Measurements from ENCODE around the gene GALNT14. TPM values are rescaled to one million over a fixed set of nuclear protein-coding genes. Genes with fewer than 3 reads are reported as not detected.
"Not testable (repeated sequence)": the region's sequence is repeated elsewhere in the genome, so short reads cannot be mapped to it uniquely, and the experiment has no call there.

The GALNT14 gene
- total RNA-seq, 1 donor from 2014 or later = 7.0 TPM

GRCh38 chr2:30948857-30949256 is 189.4 kb downstream of the GALNT14 start:
- no peak for DNase-seq (ENCODE audit: low spot score)

GRCh38 chr2:30948130-30948529 is 190.1 kb downstream of the GALNT14 start:
- no peak for DNase-seq (ENCODE audit: low spot score)

GRCh38 chr2:30947686-30948085 is 190.6 kb downstream of the GALNT14 start:
- DNase-seq (ENCODE audit: low spot score) = no peak

GRCh38 chr2:30942419-30942818 is 195.8 kb downstream of the GALNT14 start:
- DNase-seq (ENCODE audit: low spot score) = no peak

- DNase-seq (ENCODE audit: low spot score) = no peak
Observed at GRCh38 chr2:30940839-30941238, 197.4 kb downstream of the GALNT14 start.

- DNase-seq (ENCODE audit: low spot score) = no peak
Observed at GRCh38 chr2:30939364-30939763, 198.9 kb downstream of the GALNT14 start.

GRCh38 chr2:30938196-30938595 is 200.0 kb downstream of the GALNT14 start:
- no peak for DNase-seq (ENCODE audit: low spot score)

GRCh38 chr2:30936977-30937376 is 201.3 kb downstream of the GALNT14 start:
- no peak for DNase-seq (ENCODE audit: low spot score)

- no peak for DNase-seq (ENCODE audit: low spot score)
Observed at GRCh38 chr2:30935795-30936194, 202.4 kb downstream of the GALNT14 start.

- no peak for DNase-seq (ENCODE audit: low spot score)
Observed at GRCh38 chr2:30934066-30934465, 204.2 kb downstream of the GALNT14 start.

GRCh38 chr2:30933496-30933895 is 204.7 kb downstream of the GALNT14 start:
- DNase-seq (ENCODE audit: low spot score) = no peak

- no peak for DNase-seq (ENCODE audit: low spot score)
Observed at GRCh38 chr2:30932870-30933269, 205.4 kb downstream of the GALNT14 start.

GRCh38 chr2:30931841-30932407 is 206.3 kb downstream of the GALNT14 start:
- no peak for DNase-seq (ENCODE audit: low spot score)

- no peak for DNase-seq (ENCODE audit: low spot score)
Observed at GRCh38 chr2:30930716-30931115, 207.5 kb downstream of the GALNT14 start.

- DNase-seq (ENCODE audit: low spot score) = no peak
Observed at GRCh38 chr2:30927465-30928075, 210.7 kb downstream of the GALNT14 start.

GRCh38 chr2:30926606-30927005 is 211.6 kb downstream of the GALNT14 start:
- DNase-seq (ENCODE audit: low spot score) = no peak

- DNase-seq (ENCODE audit: low spot score) = no peak
Observed at GRCh38 chr2:30923623-30924022, 214.6 kb downstream of the GALNT14 start.

GRCh38 chr2:30920511-30920910 is 217.7 kb downstream of the GALNT14 start:
- DNase-seq (ENCODE audit: low spot score) = no peak

- DNase-seq (ENCODE audit: low spot score) = no peak
Observed at GRCh38 chr2:30915486-30915885, 222.8 kb downstream of the GALNT14 start.

- no peak for DNase-seq (ENCODE audit: low spot score)
Observed at GRCh38 chr2:30914456-30914855, 223.8 kb downstream of the GALNT14 start.

GRCh38 chr2:30912056-30912455 is 226.2 kb downstream of the GALNT14 start:
- no peak for DNase-seq (ENCODE audit: low spot score)

GRCh38 chr2:30911327-30911726 is 226.9 kb downstream of the GALNT14 start:
- no peak for DNase-seq (ENCODE audit: low spot score)

- DNase-seq (ENCODE audit: low spot score) = no peak
Observed at GRCh38 chr2:30910686-30911085, 227.6 kb downstream of the GALNT14 start.

GRCh38 chr2:30904437-30904836 is 233.8 kb downstream of the GALNT14 start:
- DNase-seq (ENCODE audit: low spot score) = not testable (repeated sequence)

Data from ureter (tissue), 1 donor.